Ishikawa (cell line): ENCODE data around the gene PAPOLB.

ENCODE experiments used
- CEBPB ChIP-seq: IDR thresholded peaks from 2 replicates; pipeline ENCODE4 v1.6.1; 2012
- CREB1 ChIP-seq: IDR thresholded peaks from 2 replicates; pipeline ENCODE4 v1.6.1; 2012; ENCODE audit warnings: low read depth
- EGR1 ChIP-seq: IDR thresholded peaks from 2 replicates; pipeline ENCODE4 v1.6.1; 2012
- EP300 ChIP-seq: IDR thresholded peaks from 2 replicates; pipeline ENCODE4 v1.6.1; 2012; ENCODE audit warnings: borderline replicate concordance
- FOXM1 ChIP-seq: IDR thresholded peaks from 2 replicates; pipeline ENCODE4 v1.6.1; 2012; ENCODE audit warnings: low read depth, borderline replicate concordance
- NFIC ChIP-seq: IDR thresholded peaks from 2 replicates; pipeline ENCODE4 v1.6.1; 2012
- RAD21 ChIP-seq: IDR thresholded peaks from 2 replicates; pipeline ENCODE4 v1.6.1; 2012; ENCODE audit warnings: low read depth
- TAF1 ChIP-seq: IDR thresholded peaks from 2 replicates; pipeline ENCODE4 v1.6.1; 2012; ENCODE audit warnings: low read depth, mild to moderate bottlenecking
- TCF12 ChIP-seq: IDR thresholded peaks from 2 replicates; pipeline ENCODE4 v1.6.1; 2012; ENCODE audit warnings: low read depth
- TEAD4 ChIP-seq: IDR thresholded peaks from 2 replicates; pipeline ENCODE4 v1.6.1; 2012
- YY1 ChIP-seq: IDR thresholded peaks from 2 replicates; pipeline ENCODE4 v1.6.1; 2012; ENCODE audit warnings: low read depth
- ZBTB7A ChIP-seq: IDR thresholded peaks from 2 replicates; pipeline ENCODE4 v1.6.1; 2012; ENCODE audit warnings: low read depth
- TF ChIP-seq, protein P1 (sequence below): IDR thresholded peaks from 2 replicates; pipeline ENCODE4 v1.6.1; 2012; ENCODE audit warnings: low read depth, mild to moderate bottlenecking
- TF ChIP-seq, protein P2 (sequence below): IDR thresholded peaks from 2 replicates; pipeline ENCODE4 v1.6.1; 2012
- TF ChIP-seq, protein P3 (sequence below): IDR thresholded peaks from 2 replicates; pipeline ENCODE4 v1.6.1; 2012

PAPOLB gene

DNA sequence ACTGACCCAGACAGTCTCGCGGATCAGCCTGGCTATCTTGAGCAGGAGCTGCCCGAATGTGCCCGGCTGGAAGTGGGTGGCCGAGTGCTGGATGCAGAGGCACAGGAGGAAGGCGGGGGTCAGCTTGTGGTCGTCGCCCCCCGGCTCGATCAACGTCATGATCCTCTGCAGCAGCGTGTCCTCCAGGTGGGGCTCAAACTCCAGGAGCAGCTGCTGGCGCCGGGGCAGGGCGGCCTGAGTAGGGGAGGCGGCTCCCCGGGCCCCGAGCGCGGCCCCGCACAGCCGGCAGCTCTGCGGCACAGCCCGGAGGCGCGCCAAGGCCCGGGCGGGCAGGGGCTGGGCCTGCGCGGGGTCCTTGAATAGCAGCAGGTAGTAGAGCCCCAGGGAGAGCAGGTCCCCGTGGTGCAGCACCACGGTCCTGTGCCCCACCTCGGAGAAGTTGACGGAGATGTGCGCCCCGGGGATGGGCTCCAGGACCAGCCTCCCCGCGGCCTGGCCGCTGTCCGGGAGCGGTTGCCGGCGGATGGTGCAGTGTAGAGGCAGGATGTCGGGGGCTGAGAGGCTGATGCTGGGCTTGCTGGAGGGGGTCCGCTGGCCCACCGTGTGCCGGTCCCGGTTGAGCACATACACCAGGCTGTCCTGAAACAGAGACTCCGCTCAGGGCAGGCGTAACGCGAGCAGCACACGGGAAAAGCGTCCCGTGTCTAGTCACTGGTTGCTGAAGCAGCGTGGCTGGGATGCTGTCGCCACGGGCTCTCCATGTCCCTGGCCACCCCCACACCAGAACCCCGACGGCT is 27.0 kb downstream of the PAPOLB start:
- TF ChIP-seq, protein P1, sequence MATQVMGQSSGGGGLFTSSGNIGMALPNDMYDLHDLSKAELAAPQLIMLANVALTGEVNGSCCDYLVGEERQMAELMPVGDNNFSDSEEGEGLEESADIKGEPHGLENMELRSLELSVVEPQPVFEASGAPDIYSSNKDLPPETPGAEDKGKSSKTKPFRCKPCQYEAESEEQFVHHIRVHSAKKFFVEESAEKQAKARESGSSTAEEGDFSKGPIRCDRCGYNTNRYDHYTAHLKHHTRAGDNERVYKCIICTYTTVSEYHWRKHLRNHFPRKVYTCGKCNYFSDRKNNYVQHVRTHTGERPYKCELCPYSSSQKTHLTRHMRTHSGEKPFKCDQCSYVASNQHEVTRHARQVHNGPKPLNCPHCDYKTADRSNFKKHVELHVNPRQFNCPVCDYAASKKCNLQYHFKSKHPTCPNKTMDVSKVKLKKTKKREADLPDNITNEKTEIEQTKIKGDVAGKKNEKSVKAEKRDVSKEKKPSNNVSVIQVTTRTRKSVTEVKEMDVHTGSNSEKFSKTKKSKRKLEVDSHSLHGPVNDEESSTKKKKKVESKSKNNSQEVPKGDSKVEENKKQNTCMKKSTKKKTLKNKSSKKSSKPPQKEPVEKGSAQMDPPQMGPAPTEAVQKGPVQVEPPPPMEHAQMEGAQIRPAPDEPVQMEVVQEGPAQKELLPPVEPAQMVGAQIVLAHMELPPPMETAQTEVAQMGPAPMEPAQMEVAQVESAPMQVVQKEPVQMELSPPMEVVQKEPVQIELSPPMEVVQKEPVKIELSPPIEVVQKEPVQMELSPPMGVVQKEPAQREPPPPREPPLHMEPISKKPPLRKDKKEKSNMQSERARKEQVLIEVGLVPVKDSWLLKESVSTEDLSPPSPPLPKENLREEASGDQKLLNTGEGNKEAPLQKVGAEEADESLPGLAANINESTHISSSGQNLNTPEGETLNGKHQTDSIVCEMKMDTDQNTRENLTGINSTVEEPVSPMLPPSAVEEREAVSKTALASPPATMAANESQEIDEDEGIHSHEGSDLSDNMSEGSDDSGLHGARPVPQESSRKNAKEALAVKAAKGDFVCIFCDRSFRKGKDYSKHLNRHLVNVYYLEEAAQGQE: no peak
- TF ChIP-seq EP300 (no peak), CEBPB (no peak), NFIC (no peak), EGR1 (no peak), FOXM1 (no peak), CREB1 (no peak)
- TF ChIP-seq, protein P2, sequence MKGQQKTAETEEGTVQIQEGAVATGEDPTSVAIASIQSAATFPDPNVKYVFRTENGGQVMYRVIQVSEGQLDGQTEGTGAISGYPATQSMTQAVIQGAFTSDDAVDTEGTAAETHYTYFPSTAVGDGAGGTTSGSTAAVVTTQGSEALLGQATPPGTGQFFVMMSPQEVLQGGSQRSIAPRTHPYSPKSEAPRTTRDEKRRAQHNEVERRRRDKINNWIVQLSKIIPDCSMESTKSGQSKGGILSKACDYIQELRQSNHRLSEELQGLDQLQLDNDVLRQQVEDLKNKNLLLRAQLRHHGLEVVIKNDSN: no peak

DNA sequence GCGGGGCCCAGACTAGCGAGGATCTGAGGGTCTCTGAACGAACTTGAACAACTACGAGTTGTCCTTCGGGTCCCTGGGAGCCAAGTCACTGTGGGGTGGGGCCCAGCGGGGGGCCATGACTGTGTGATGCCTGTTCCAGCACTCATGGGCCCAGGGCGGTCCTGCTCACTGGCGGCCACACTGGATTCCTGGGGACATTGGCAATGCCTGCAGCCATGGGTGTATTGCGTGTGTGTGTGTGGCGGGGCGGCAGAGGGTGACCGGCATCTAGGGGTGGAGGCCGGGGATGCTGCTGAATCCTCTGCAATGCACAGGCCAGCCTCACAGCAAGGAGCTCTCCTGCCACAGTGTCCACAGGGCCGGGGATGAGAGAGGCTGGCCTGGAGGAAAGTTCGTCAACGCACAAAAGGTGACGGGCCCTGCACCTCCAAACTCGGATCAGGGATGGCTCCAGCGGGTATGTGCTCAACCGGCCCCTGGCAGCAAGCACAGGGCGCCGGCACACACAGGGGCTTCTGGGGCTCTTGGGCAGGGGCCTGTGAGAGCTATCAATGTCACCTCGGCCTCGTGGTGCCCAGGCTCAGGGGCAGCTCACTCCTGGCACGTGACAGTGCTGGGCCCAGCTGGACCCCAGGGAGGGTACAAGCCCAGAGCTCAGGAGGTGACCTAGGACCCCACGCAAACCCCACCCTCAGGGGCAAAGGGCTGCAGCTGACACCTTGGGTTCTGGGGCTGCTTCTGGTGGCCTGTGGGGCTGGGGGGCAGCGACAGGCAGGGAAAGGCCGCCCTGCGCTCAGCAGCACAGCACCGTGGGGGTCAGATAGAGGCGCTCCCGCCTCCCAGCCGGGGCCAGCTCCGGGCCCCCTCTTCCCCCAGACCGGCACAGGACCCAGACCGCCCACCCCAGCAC is 27.9 kb downstream of the PAPOLB start:
- TF ChIP-seq TAF1 (no peak), YY1 (no peak), RAD21 (no peak), CREB1 (no peak), NFIC (no peak), ZBTB7A (no peak), TCF12 (no peak), FOXM1 (no peak), EGR1 (no peak)
- TF ChIP-seq, protein P2: no peak
- TF ChIP-seq, protein P3, sequence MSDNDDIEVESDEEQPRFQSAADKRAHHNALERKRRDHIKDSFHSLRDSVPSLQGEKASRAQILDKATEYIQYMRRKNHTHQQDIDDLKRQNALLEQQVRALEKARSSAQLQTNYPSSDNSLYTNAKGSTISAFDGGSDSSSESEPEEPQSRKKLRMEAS: no peak

DNA sequence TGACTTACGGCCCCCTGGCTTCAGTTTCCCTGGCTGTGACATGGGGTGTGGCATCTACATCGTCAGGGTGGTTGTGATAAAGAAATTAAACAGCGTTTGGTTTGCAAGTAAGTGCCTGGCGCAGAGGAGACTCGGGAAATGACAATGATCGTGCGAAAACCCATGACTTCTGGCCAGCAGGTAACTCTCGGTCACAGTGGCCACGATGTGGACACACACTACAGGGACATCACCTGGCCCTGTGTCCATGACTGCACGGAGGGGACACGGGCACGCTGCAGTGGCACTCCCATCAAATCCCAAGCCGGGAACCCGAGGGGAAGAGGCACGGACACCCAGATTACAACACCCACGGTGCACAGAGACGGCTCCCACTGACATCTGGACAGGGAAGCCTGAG is 28.7 kb downstream of the PAPOLB start:
- TF ChIP-seq NFIC (no peak), ZBTB7A (no peak), TCF12 (no peak), CREB1 (no peak), EGR1 (no peak), RAD21 (no peak), TEAD4 (no peak), YY1 (no peak), TAF1 (no peak), FOXM1 (no peak), EP300 (no peak), CEBPB (no peak)
- TF ChIP-seq, protein P1: no peak
- TF ChIP-seq, protein P2: no peak
- TF ChIP-seq, protein P3: no peak

DNA sequence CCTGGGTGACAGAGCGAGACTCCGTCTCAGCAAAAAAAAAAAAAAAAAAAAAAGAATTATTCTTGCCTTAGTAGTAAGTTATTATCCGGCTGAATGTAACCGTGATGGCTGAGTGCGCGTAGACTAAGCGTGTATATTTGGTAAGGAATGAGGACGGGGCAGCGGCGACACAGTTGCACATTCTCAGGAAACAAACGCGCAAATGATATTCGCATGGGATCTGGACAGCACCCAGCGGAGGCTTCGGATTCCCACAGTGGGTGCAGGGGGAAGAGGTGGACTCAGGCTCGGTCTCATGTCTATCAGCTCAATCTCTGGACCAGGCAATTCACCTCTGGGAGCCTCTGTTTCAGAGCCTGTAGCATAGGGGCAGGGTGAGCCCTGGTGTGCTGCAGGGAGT is 29.1 kb downstream of the PAPOLB start:
- TF ChIP-seq RAD21 (no peak), CEBPB (no peak), EGR1 (no peak), YY1 (no peak), TEAD4 (no peak), EP300 (no peak), NFIC (no peak), CREB1 (no peak), FOXM1 (no peak)
- TF ChIP-seq, protein P1: no peak
- TF ChIP-seq, protein P3: no peak
